ENCODE data around the gene DYNLT4. TPM values are rescaled to one million over a fixed set of nuclear protein-coding genes. Genes with fewer than 3 reads are reported as not detected.
"Not testable (repeated sequence)": the region's sequence is repeated elsewhere in the genome, so short reads cannot be mapped to it uniquely, and the experiment has no call there.

The DYNLT4 gene
- total RNA-seq, 5 donors from 2014 or later (not counting 1 experiment from before 2014, with no cell fraction given): 0.36 to 4.3 (median 2.3) TPM; not detected in 1

GRCh38 chr1:44824392-44824791 is 17.2 kb upstream of the DYNLT4 start:
- H3K9me3 ChIP-seq; H3K4me3 Mint-ChIP-seq; H3K4me3 ChIP-seq (ENCODE audit: control insufficient read depth in 1 of 2, extremely low read depth in 1 of 2, low read length in 1 of 2); H3K27ac ChIP-seq (ENCODE audit: low read length); POLR2A ChIA-PET; H3K36me3 ChIP-seq (ENCODE audit: control insufficient read depth in 2 of 2, extremely low read depth in 1 of 2, insufficient read depth in 1 of 2, low read length in 1 of 2); H3K27ac Mint-ChIP-seq; CTCF ChIA-PET; H3K9me3 Mint-ChIP-seq; H3K27me3 Mint-ChIP-seq; H3K36me3 Mint-ChIP-seq; DNase-seq; ATAC-seq (replicated peaks in 1 of 4): not testable (repeated sequence)
- WGBS (ENCODE audit: insufficient coverage): 98% methylated on average over 5 of the region's 6 CpGs
- peaks cover 0 to 12% of the 10 kb centered on the region in 2 experiments for H3K27me3 ChIP-seq (replicated peaks in 1 of 2; ENCODE audit: control insufficient read depth in 2 of 2, extremely low read depth in 1 of 2, insufficient read depth in 2 of 2, low read length in 1 of 2)
- H3K4me1 Mint-ChIP-seq: peaks cover 17 to 23% (median 22%) of the 10 kb centered on the region in 3 donors
- peaks cover 8 to 17% of the 10 kb centered on the region in 2 experiments for H3K4me1 ChIP-seq (ENCODE audit: control insufficient read depth in 1 of 2, extremely low read depth in 1 of 2, insufficient read depth in 2 of 2, low read length in 2 of 2)

GRCh38 chr1:44822981-44823451 is 15.9 kb upstream of the DYNLT4 start:
- Mint-ChIP-seq H3K4me1 (peaks cover 26 to 35% (median 29%) of the 10 kb centered on the region in 3 donors), H3K9me3 (no peaks in the 10 kb centered on the region), H3K4me3 (no peak overlapping the region), H3K36me3 (no peaks in the 10 kb centered on the region), H3K27ac (no peak overlapping the region), H3K27me3 (no peaks in the 10 kb centered on the region)
- ATAC-seq (replicated peaks in 1 of 4) (no peak), DNase-seq (no peak)
- POLR2A ChIA-PET: interaction anchor here in 1 of 2 donors (0.6 kb wide), 1 partner anchor 39 kb away, joined by 4 read pairs; no protein-coding TSS in a partner anchor
- H3K27ac ChIP-seq (ENCODE audit: low read length): no peak overlapping the region
- WGBS (ENCODE audit: insufficient coverage): 93% methylated on average over 10 of the region's 15 CpGs
- H3K9me3 ChIP-seq: no peaks in the 10 kb centered on the region
- no peaks in the 10 kb centered on the region for H3K36me3 ChIP-seq (ENCODE audit: control insufficient read depth in 2 of 2, extremely low read depth in 1 of 2, insufficient read depth in 1 of 2, low read length in 1 of 2)
- no peak overlapping the region for H3K4me3 ChIP-seq (ENCODE audit: control insufficient read depth in 1 of 2, extremely low read depth in 1 of 2, low read length in 1 of 2)
- peaks cover 0 to 12% of the 10 kb centered on the region in 2 experiments for H3K27me3 ChIP-seq (replicated peaks in 1 of 2; ENCODE audit: control insufficient read depth in 2 of 2, extremely low read depth in 1 of 2, insufficient read depth in 2 of 2, low read length in 1 of 2)
- H3K4me1 ChIP-seq (ENCODE audit: control insufficient read depth in 1 of 2, extremely low read depth in 1 of 2, insufficient read depth in 2 of 2, low read length in 2 of 2): peaks cover 10 to 27% of the 10 kb centered on the region in 2 experiments
- CTCF ChIA-PET: no interaction called here

GRCh38 chr1:44822131-44822701 is 15.1 kb upstream of the DYNLT4 start:
- Mint-ChIP-seq H3K4me1 (peaks cover 31 to 39% (median 34%) of the 10 kb centered on the region in 3 donors), H3K27ac (peak overlapping the region in 1 of 2 donors; percentile 100), H3K36me3 (no peaks in the 10 kb centered on the region), H3K27me3 (no peaks in the 10 kb centered on the region), H3K9me3 (no peaks in the 10 kb centered on the region), H3K4me3 (no peak overlapping the region)
- CTCF ChIA-PET: no interaction called here
- ATAC-seq (replicated peaks in 1 of 4) (no peak), DNase-seq (no peak)
- peaks cover 10 to 27% of the 10 kb centered on the region in 2 experiments for H3K4me1 ChIP-seq (ENCODE audit: control insufficient read depth in 1 of 2, extremely low read depth in 1 of 2, insufficient read depth in 2 of 2, low read length in 2 of 2)
- no peak overlapping the region for H3K27ac ChIP-seq (ENCODE audit: low read length)
- 83% methylated on average over 4 of the region's 6 CpGs for WGBS (ENCODE audit: insufficient coverage)
- no peaks in the 10 kb centered on the region for H3K36me3 ChIP-seq (ENCODE audit: control insufficient read depth in 2 of 2, extremely low read depth in 1 of 2, insufficient read depth in 1 of 2, low read length in 1 of 2)
- H3K4me3 ChIP-seq (ENCODE audit: control insufficient read depth in 1 of 2, extremely low read depth in 1 of 2, low read length in 1 of 2): no peak overlapping the region
- H3K9me3 ChIP-seq: no peaks in the 10 kb centered on the region
- POLR2A ChIA-PET: interaction anchor here (0.5 to 1.1 kb wide), 2 partner anchors 22 to 285 kb away, joined by 4 read pairs; partner anchors contain the start of gene PLK3 (in 1 of the 2)
- peaks cover 0 to 6% of the 10 kb centered on the region in 2 experiments for H3K27me3 ChIP-seq (replicated peaks in 1 of 2; ENCODE audit: control insufficient read depth in 2 of 2, extremely low read depth in 1 of 2, insufficient read depth in 2 of 2, low read length in 1 of 2)

- 89% methylated on average over 3 of the region's 9 CpGs for WGBS (ENCODE audit: insufficient coverage)
- Mint-ChIP-seq H3K4me3 (peak overlapping the region; percentile 84 to 96 (median 95)), H3K9me3 (no peaks in the 10 kb centered on the region), H3K4me1 (peaks cover 31 to 39% (median 34%) of the 10 kb centered on the region in 3 donors), H3K27ac (peak overlapping the region; percentile 100), H3K36me3 (no peaks in the 10 kb centered on the region), H3K27me3 (no peaks in the 10 kb centered on the region)
- ChIA-PET CTCF (interaction anchor here (0.5 to 0.8 kb wide), 3 partner anchors 12 to 21 kb away, joined by 3 to 4 read pairs (median 3); partner anchors contain the start of gene PLK3 (in 1 of the 2)), POLR2A (interaction anchor here in 1 of 2 donors (0.5 to 1.2 kb wide), 3 partner anchors 21 to 99 kb away, joined by 4 to 5 read pairs (median 4); partner anchors contain the start of gene PLK3)
- ATAC-seq (replicated peaks in 1 of 4): no peak
- H3K9me3 ChIP-seq: no peaks in the 10 kb centered on the region
- H3K4me1 ChIP-seq (ENCODE audit: control insufficient read depth in 1 of 2, extremely low read depth in 1 of 2, insufficient read depth in 2 of 2, low read length in 2 of 2): peaks cover 10 to 27% of the 10 kb centered on the region in 2 experiments
- no peak for DNase-seq
- H3K27me3 ChIP-seq (replicated peaks in 1 of 2; ENCODE audit: control insufficient read depth in 2 of 2, extremely low read depth in 1 of 2, insufficient read depth in 2 of 2, low read length in 1 of 2): no peaks in the 10 kb centered on the region
- H3K36me3 ChIP-seq (ENCODE audit: control insufficient read depth in 2 of 2, extremely low read depth in 1 of 2, insufficient read depth in 1 of 2, low read length in 1 of 2): no peaks in the 10 kb centered on the region
- H3K27ac ChIP-seq (ENCODE audit: low read length): no peak overlapping the region
- no peak overlapping the region for H3K4me3 ChIP-seq (ENCODE audit: control insufficient read depth in 1 of 2, extremely low read depth in 1 of 2, low read length in 1 of 2)
These were observed 14.1 kb upstream of the DYNLT4 start for GRCh38 chr1:44821240-44821715.

GRCh38 chr1:44820328-44821239 is 13.4 kb upstream of the DYNLT4 start:
- Mint-ChIP-seq H3K9me3 (no peaks in the 10 kb centered on the region), H3K27ac (peak overlapping the region; percentile 100), H3K36me3 (no peaks in the 10 kb centered on the region), H3K4me3 (peak overlapping the region; percentile 84 to 96 (median 95)), H3K4me1 (peaks cover 31 to 39% (median 34%) of the 10 kb centered on the region in 3 donors), H3K27me3 (no peaks in the 10 kb centered on the region)
- DNase-seq (no peak), ATAC-seq (replicated peaks in 1 of 4) (no peak)
- ChIA-PET POLR2A (interaction anchor here (0.5 to 4.4 kb wide), 7 partner anchors 9 to 1784 kb away, joined by 3 to 51 read pairs (median 4); partner anchors contain the start of genes BTBD19 (in 2 of the 2) and DYNLT4 (in 1 of the 2)), CTCF (interaction anchor here (0.5 to 2.8 kb wide), 6 partner anchors 11 to 89 kb away, joined by 3 to 22 read pairs (median 4); partner anchors contain the start of genes BTBD19 (in 1 of the 2), PLK3 (in 1 of the 2) and RNU5D-1 (in 1 of the 2))
- Histone ChIP-seq H3K27ac (ENCODE audit: low read length) (peak overlapping the region; percentile 100), H3K36me3 (ENCODE audit: control insufficient read depth in 2 of 2, extremely low read depth in 1 of 2, insufficient read depth in 1 of 2, low read length in 1 of 2) (no peaks in the 10 kb centered on the region), H3K9me3 (no peaks in the 10 kb centered on the region), H3K4me1 (ENCODE audit: control insufficient read depth in 1 of 2, extremely low read depth in 1 of 2, insufficient read depth in 2 of 2, low read length in 2 of 2) (peaks cover 10 to 27% of the 10 kb centered on the region in 2 experiments), H3K27me3 (replicated peaks in 1 of 2; ENCODE audit: control insufficient read depth in 2 of 2, extremely low read depth in 1 of 2, insufficient read depth in 2 of 2, low read length in 1 of 2) (no peaks in the 10 kb centered on the region), H3K4me3 (ENCODE audit: control insufficient read depth in 1 of 2, extremely low read depth in 1 of 2, low read length in 1 of 2) (peak overlapping the region; percentile 77 to 91)
- 19% methylated on average over 13 of the region's 25 CpGs for WGBS (ENCODE audit: insufficient coverage)
